PC-3 (cell line): ENCODE data around the gene FNDC10.
"Not testable (repeated sequence)": the region's sequence is repeated elsewhere in the genome, so short reads cannot be mapped to it uniquely, and the experiment has no call there.

Experiments used
- EZH2 ChIP-seq: fragments of 300-600 bp; sonication (generic); IDR thresholded peaks from one replicate; pipeline ENCODE4 v1.6.1; 2017; ENCODE audit warnings: antibody characterized with exemption, mild to moderate bottlenecking, low read length; ENCODE audit not compliant: unreplicated experiment
- EZH2phosphoT487 ChIP-seq: fragments of 300-600 bp; sonication (generic); IDR thresholded peaks from 2 replicates; pipeline ENCODE4 v1.6.1; 2018; ENCODE audit warnings: mild to moderate bottlenecking, antibody characterized with exemption, low read length, borderline replicate concordance
- TF ChIP-seq, protein P1 (sequence below): fragments of 300-600 bp; sonication (generic); conservative IDR thresholded peaks from 2 replicates; pipeline ENCODE4 v1.5.1; 2017; ENCODE audit warnings: antibody characterized with exemption, low read depth, mild to moderate bottlenecking, low read length

DNA sequence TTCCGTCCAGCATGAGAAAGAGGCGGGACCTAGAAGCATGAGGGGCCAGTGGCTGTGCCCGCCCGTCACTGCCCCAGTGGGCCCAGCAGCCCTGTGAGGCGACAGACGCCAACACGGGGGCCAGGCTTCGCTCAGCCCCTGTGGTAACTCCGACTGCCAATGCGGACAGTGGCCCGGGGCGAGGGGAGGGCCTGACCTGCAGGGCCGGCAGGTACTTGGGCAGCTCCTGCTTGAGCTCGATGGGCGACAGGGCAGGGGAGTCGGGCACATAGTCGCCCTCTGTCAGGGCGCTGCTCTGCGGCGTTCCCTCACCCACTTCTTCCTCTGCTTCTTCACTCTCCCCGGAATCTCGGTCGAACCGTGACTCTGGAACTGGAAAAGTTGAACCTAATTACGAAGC, 40.1 kb upstream of the FNDC10 start:
- not testable (repeated sequence) for TF ChIP-seq EZH2, EZH2phosphoT487
- TF ChIP-seq, protein P1, sequence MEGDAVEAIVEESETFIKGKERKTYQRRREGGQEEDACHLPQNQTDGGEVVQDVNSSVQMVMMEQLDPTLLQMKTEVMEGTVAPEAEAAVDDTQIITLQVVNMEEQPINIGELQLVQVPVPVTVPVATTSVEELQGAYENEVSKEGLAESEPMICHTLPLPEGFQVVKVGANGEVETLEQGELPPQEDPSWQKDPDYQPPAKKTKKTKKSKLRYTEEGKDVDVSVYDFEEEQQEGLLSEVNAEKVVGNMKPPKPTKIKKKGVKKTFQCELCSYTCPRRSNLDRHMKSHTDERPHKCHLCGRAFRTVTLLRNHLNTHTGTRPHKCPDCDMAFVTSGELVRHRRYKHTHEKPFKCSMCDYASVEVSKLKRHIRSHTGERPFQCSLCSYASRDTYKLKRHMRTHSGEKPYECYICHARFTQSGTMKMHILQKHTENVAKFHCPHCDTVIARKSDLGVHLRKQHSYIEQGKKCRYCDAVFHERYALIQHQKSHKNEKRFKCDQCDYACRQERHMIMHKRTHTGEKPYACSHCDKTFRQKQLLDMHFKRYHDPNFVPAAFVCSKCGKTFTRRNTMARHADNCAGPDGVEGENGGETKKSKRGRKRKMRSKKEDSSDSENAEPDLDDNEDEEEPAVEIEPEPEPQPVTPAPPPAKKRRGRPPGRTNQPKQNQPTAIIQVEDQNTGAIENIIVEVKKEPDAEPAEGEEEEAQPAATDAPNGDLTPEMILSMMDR, result not testable (repeated sequence)
